ENCODE data around the gene IMMP2L. TPM values are rescaled to one million over a fixed set of nuclear protein-coding genes. Genes with fewer than 3 reads are reported as not detected.

IMMP2L gene
- total RNA-seq, 1 experiment from 2014 or later = 28.7 TPM

DNA sequence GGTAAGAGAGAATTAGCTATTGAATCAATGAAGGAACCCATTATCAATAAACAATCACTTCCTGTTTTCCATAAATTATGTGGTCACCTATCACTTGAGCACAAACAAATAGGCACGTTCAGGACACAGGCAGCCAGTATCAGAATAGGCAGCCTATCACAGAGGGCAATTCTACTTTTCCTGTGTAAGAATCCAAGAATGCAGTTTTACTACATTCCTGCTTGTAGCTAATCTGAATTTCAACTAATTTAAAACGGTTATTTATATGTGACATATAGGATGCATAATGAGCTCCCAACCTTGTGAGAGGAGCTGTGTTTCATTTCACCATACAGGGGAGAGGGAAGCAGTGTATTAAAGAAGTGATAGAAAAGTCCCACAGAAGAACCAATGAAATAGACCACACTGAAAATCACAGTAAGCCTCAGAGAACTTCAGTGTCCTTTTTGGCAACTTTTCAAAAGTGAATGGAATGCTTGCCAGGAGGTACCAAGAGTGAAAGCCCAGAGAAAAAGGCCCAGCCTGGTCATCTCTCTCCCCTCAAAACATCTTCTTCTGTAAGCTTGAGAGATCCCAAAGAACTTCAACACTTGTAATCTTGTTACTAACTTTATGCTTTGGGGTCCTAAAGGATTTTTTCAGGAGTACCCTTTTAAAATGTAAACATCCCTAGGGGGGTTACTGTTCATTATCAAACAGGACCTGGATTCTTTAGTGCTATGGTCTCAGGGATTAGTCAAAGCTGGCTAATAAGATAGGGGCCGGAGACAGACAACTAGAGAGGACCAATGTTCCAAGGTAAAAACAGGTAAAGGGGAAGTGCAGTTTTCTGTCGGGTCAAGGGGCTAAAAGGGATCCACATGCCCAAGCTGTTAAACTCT is 1.3 kb downstream of the IMMP2L start:
- peak; percentile 52 for DNase-seq (ENCODE audit: low spot score)
- in situ Hi-C loops (cut with HindIII; ENCODE audit: low sequenced_read_pairs) = no loop called here

DNA sequence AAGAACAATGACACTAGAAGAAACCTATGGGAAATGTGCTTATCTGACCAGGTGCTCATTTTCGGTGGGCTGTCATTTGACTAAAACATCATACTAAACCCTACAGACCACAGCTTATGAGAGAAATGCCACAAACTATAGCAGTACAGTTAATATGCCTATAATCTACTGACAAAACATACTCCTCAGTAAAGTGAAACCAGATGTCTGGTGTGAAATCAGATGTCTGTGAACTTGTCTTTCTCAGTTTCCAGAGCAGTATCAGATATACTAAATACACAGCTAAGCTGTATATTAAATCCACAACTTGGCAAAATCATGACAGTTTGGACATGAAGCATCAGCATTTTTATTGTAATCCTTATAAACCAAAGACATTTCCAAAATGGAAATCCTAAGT is 3.3 kb downstream of the IMMP2L start:
- in situ Hi-C loops (cut with HindIII; ENCODE audit: low sequenced_read_pairs) = no loop called here
- DNase-seq (ENCODE audit: low spot score) = no peak

DNA sequence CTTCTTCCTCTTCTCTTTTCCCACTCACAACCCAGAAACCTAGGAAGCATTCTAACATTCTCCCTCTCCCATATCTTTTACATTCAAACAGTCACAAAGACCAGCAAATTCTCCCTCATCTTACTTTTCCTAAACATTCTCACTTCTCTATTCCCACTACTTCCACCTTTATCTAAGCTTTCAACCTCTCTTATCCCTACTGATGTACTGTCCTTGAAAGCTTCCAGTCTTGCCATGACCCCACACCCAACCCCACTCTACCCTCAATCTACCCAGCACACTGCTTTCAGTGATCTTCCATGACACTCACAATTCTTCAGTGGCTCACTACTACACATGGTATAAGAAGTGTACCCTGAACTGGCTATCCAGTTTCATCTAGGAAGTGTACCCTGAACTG is 5.3 kb downstream of the IMMP2L start:
- in situ Hi-C loops (cut with HindIII; ENCODE audit: low sequenced_read_pairs) = no loop called here
- DNase-seq (ENCODE audit: low spot score) = no peak

DNA sequence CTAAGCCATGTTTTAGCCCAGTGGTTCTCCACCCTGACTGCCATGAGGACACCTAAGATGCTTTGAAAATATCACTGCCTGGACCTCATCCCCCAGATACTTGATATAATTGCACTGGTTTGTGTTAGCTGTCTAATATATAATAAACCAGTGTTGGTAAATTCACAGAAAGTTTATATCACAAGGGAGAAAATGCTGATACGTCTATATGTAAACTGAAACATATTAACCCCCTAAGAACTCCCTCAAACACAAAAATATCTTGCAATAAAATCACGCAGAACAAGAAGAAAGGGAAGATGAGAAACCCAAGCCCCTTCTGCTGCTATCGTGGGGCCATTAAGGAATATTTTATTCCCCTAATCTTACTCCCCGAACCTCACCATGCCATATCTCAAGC is 8.2 kb downstream of the IMMP2L start:
- in situ Hi-C loops (cut with HindIII; ENCODE audit: low sequenced_read_pairs) = no loop called here
- no peak for DNase-seq (ENCODE audit: low spot score)

DNA sequence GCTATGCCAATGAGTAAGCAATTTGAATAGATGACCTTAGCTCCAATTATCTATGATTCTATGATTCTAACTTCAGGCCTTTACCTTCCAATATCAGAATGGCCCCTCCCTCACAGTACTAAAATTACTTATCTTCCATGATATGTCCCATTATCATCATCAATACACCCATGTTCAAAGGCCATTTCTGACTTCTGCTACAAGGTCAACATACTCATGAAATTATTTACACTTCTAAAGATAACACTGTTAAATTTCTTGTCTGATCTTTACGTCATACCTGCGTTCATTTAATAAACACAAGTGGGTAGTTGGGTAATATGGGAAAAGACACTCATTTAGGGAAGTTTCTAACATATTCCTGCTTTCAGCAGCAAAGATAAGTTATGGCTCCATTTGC is 21.2 kb downstream of the IMMP2L start:
- in situ Hi-C loops (cut with HindIII; ENCODE audit: low sequenced_read_pairs) = no loop called here
- no peak for DNase-seq (ENCODE audit: low spot score)

DNA sequence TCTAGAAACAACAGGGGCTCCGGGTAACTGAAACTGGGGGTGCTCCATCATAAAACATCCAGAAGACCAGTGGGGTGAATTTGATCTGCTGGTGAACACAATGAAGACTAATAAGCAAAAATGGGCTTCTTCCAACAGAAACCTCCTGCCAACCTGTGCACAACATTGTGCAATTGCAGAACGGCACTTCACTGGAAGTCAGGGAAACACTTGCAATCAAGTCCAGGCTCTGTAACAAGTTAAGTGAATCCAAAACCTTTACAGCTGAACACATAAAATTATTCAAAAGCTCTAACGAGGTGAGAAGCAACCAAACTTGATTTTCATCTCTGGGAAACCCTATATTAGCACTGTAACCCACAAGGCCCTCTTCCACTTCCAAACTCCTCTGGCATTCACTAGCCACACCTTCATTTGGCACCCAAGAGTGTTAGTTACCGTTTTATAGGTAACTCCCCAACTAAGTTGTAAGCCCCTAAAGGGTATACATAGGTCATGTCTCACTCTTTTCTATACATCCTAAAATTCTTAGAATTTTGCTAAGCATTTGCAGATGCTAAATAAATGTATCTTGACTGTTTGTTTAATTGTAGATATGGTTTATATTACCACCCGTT is 22.0 kb downstream of the IMMP2L start:
- DNase-seq (ENCODE audit: low spot score) = no peak
- in situ Hi-C loops (cut with HindIII; ENCODE audit: low sequenced_read_pairs) = no loop called here

DNA sequence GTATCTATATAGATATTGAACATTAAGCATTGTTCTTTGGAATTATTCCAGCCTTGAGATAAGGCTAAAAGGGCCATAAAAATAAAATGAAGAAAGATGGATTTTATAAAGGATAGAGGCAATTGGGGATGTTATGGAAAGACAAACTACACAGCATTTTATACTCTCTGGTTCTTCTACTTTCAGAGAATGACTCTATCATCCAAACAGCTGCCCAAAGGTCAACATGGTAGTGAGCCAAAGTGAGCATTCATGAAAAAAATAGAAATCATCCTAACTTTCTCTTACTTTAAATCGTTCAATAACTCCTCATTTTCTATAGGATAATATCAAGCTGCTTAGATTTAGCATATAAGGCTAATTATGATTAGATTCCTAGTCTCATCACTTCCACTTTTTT is 25.2 kb downstream of the IMMP2L start:
- in situ Hi-C loops (cut with HindIII; ENCODE audit: low sequenced_read_pairs) = no loop called here
- no peak for DNase-seq (ENCODE audit: low spot score)

DNA sequence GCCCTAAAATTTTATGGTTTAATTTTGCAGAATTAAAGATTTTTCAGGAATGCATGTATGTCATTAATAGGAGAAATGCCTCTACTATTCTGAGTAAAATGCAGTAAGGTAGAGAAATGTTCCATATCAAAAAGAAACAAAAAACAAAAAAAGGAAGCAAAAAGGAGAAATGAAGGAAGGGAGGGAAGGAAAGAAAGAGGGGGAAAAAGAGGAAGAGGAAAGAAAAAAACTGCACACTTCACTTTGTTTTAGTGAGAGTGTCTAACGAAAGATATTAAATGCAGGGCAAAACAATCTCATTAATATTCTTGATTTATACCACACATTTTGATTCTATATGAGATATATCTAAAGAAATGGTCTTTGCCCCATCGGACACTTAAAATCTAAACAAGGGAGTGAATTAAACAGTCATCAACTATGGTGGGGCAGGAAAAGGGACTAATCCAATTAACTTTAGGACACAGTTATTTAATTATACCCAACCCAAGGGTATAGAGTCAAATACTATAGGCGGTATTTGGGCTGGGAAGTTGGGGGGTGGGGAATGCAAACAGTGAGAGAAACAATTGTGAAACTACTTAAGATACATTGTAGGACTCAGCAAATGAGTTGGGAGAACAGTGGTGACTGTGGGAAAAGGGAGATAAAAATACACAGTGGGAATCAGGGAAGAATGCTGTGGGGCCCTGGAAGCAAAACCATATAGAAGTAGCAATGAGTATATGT is 27.0 kb downstream of the IMMP2L start:
- in situ Hi-C loops (cut with HindIII; ENCODE audit: low sequenced_read_pairs) = no loop called here
- DNase-seq (ENCODE audit: low spot score) = no peak

DNA sequence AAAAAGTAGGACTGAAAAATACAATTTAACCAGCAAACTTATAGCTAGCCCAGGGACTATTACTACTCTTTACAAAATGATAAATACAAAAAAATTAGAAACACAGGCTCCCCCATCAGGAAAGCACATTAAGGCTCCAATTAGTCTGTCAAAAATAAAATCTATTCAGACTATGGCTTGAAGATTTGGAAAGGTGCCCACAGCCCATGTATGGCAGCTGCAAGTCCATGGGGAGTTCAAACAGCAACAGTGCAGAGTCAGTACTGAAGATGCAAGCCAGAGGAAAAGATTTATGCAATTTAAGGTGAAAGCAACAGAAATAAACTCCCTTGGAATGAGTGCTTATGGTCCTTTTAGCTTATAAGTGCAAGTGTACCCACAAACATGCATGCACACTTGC is 29.7 kb downstream of the IMMP2L start:
- DNase-seq (ENCODE audit: low spot score) = no peak
- in situ Hi-C loops (cut with HindIII; ENCODE audit: low sequenced_read_pairs) = no loop called here

DNA sequence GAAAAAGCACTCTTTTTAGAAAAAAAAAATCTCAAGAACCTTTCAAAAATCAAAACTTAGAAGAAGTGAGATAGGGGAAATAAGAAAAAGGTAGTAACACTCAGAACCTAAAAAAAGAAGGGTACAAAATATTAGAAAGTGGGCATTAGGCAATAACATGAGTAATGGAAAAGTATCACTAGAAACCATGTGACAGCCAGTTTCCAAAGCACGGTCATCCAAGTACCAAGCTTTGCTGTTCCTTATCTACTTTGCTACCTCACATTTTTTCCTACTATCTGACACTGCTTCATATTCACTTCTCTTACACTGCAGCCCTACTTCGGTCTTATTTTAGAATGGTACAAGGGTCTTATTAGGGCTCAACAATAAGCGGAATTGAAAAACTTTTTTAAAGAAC is 30.3 kb downstream of the IMMP2L start:
- DNase-seq (ENCODE audit: low spot score) = no peak
- in situ Hi-C loops (cut with HindIII; ENCODE audit: low sequenced_read_pairs) = no loop called here

DNA sequence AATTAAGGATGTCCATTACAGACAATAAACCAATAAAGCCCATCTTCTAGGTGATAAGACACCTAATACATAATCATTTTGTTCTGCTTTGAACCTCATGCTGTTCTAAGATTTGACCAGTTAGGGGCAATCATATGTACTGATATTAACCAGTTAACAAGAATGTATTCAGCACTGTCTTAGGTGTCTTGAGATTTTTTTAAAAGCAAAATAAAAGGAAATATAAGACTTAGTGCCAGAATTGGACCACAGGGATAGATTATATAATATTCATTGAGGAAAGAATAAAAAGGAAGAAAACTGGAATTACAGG is 32.0 kb downstream of the IMMP2L start:
- no peak for DNase-seq (ENCODE audit: low spot score)
- in situ Hi-C loops (cut with HindIII; ENCODE audit: low sequenced_read_pairs) = no loop called here

DNA sequence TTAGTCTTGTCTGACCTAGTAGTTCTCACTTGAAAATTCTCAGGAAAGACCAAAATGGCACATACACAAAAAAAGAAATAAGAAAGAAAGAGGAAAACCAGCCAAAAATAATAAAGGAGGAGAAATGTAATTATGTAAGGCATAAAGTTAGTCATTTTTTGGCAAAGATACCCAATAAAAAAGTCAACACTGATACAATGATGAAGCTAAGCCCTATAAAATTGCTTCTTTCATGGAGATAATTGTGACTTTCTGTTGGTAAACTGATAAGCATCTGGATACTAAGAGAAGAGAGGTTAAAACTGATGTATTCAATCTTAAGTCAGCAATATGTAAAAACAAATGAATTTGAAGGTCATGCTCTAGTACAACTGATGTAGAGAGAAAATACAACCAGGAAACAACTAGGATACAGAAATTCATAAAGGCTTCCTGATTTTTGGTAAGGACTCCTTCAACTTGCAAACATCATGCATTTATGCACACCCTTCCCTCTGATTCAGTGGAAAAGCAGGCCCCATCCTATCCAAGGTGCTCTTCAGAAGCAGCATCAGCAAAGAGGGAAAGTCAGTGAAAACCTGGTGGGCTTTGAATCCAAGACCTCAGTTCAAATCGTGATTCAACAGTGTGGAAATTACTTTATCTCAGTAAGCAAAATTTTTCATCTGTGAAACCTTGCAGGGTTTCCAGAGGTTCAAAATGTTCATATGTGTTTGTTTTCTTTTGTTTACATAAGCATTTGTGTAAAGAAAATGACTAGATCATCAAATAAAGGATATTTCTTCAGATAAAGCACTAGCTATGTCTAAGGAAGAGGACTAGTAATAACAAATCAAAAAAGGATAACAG is 32.6 kb downstream of the IMMP2L start:
- no peak for DNase-seq (ENCODE audit: low spot score)
- in situ Hi-C loops (cut with HindIII; ENCODE audit: low sequenced_read_pairs) = no loop called here

DNA sequence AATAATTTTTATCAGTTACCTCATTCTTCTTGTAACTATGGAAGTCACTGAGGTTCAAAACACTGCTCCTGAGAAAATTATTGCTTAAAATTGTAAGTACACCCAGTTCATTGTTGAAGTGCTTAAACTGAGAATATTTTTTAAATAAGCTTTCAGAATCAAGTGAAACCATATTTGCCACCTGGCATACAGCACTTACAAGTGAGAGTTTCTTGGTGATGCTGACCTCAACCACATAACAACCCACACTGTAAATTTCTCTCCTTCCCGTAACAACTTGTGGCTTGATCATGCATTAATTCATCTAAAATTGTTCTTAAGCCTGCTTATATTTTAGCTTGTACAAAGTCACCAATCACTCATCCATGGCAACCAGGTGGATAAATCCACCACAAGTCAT is 34.0 kb downstream of the IMMP2L start:
- in situ Hi-C loops (cut with HindIII; ENCODE audit: low sequenced_read_pairs) = no loop called here
- no peak for DNase-seq (ENCODE audit: low spot score)

DNA sequence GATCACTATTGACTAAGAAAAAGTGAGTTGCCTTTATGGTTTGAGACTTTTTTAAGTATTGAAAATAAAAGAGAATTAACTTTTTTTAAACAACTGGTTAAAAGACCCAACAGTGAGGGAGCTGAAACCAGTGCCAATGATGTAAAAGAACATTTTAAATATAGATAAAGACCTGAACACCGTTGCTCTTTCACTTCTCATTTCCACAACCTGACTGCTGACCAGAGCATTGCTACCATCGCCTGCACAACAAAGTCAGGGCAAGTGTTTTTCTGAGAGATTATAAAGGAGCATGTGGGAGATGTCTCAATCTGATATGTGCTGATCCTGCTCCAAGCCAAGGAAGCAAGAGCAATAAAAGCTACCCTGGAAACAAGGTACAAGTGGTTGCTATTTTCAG is 34.7 kb downstream of the IMMP2L start:
- DNase-seq (ENCODE audit: low spot score) = no peak
- in situ Hi-C loops (cut with HindIII; ENCODE audit: low sequenced_read_pairs) = no loop called here

DNA sequence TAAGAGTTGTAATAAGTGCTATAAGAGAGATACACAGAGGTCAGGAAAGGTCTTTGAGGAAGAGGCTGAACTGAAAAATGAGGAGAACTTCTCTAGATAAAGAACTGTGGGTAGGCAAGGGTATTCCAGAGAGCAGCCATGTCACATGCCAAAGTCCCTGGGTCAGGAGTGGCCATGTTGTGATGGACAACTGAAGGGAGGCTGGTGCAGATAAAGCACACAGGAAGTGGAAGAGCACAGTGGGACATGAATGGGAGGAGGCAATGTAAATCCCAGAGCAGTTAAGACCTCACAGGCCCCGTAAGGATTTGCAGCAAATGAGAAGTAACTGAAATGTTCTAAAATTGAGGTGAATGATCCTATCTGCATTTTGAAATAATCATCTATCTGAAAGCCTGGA is 37.2 kb downstream of the IMMP2L start:
- in situ Hi-C loops (cut with HindIII; ENCODE audit: low sequenced_read_pairs) = no loop called here
- no peak for DNase-seq (ENCODE audit: low spot score)

DNA sequence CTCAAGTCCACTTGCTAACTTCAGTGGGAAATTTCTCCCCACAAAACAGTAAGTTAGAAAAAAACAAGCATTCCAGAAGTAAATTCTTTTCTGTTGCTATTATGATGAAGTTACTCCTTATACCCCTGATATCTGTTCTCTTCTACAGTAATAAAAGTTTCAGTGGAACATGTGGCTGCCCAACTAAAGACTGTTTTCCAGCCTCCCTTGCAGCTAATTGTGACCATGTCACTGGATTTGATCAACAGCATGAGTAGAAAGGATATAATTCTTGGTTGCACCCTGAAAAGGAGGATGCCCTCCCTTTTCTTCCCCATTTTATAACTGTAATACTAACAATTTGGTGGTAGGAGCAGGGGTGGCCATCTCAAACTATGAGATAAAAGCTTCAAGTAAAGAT is 40.6 kb downstream of the IMMP2L start:
- in situ Hi-C loops (cut with HindIII; ENCODE audit: low sequenced_read_pairs) = no loop called here
- no peak for DNase-seq (ENCODE audit: low spot score)

DNA sequence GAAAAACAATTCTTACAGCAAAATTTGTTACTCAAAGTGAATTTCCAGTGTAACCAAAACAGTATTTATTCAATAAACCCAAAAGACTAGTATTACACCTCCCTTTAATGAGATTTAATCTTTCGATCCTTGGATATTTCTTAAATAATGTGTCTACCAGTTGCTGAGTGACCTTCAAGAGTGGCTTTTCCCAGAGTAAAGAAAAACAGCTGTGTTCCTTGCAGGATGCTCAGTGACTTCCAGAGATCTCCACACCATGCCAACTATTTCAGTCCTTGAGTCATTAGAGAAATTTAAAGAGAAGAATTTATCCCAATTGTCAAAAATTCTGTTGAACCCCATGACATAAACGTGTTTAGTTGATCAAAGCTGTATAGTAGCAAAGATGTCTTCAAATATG is 44.0 kb downstream of the IMMP2L start:
- DNase-seq (ENCODE audit: low spot score) = no peak
- in situ Hi-C loops (cut with HindIII; ENCODE audit: low sequenced_read_pairs) = no loop called here

DNA sequence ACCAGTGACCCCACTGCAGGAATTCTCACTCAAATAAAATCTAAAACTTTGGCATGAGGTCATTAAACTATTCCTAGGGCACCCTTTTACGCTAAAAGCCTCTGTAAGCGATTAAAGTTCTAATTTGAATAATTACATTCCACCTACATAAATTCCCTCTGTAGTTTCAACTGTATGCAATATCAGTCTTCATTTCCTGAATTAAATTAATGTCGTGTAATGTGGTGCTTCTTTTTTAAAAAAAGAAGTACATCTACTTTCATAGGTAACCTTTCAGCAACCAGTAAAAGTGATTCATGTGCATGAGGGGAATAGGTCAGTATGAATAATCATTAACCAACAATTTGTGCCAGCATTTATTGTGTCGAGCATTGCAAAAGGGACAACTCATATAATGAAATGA is 44.7 kb downstream of the IMMP2L start:
- in situ Hi-C loops (cut with HindIII; ENCODE audit: low sequenced_read_pairs) = no loop called here
- DNase-seq (ENCODE audit: low spot score) = no peak

DNA sequence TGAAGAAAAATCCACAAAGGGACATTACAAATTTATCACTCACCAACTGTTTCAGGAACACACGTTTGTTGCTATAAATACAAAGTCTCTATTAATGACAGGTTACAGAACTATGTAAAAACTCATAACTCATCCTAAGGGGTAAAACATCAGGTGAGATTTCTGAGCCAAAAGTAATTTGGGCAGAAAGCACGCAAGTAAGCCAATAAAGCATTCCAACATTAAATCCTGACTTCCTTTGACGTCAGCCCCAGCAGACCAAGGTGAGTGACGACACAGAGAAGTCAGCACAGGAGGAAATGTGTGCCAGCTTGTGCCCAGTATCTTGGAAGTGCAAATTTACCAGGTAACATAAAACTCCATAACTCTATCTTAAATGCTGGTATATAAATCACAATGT is 45.7 kb downstream of the IMMP2L start:
- no peak for DNase-seq (ENCODE audit: low spot score)
- in situ Hi-C loops (cut with HindIII; ENCODE audit: low sequenced_read_pairs) = no loop called here

DNA sequence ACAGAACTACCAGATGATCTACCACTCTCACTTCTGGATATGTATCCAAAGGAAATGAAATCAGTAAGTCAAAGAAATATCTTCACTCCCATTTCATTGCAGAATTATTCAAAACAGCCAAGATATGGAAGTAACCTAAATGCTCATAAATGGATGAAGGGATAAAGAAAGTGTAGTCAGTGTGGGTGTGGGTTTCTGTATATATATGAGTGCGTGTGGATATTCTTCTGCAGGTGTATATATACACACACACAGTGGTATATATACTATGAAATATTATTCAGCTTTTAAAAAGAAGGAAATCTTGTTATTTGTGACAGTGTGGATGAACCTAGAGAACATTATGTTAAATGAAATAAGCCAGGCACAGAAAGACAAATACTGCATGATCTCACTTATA is 48.7 kb downstream of the IMMP2L start:
- in situ Hi-C loops (cut with HindIII; ENCODE audit: low sequenced_read_pairs) = no loop called here
- no peak for DNase-seq (ENCODE audit: low spot score)
